Suppressor macrophage treated with lipopolysaccharide for 1 hour (primary cell): ENCODE measurements around the gene ERCC5.
A peak's percentile ranks its signal among the peaks of the same experiment; 100 is the strongest.

Experiments
- DNase-seq, 3 donors: peaks; one replicate each; pipeline ENCODE4 v3.0.0-alpha.2; 2020 to 2022

The ERCC5 gene

GRCh38 chr13:102846261-102847015 lies 606 bp downstream of the ERCC5 start:
- peak; percentile 66 to 73 (median 71) for DNase-seq

GRCh38 chr13:102847272-102848234 lies 1.7 kb downstream of the ERCC5 start:
- DNase-seq = peak; percentile 32 to 62 (median 60)

GRCh38 chr13:102848956-102849355 lies 3.1 kb downstream of the ERCC5 start:
- no peak for DNase-seq

GRCh38 chr13:102852556-102852955 lies 6.7 kb downstream of the ERCC5 start:
- DNase-seq = no peak

GRCh38 chr13:102854675-102855074 lies 8.8 kb downstream of the ERCC5 start:
- DNase-seq = no peak

DNA sequence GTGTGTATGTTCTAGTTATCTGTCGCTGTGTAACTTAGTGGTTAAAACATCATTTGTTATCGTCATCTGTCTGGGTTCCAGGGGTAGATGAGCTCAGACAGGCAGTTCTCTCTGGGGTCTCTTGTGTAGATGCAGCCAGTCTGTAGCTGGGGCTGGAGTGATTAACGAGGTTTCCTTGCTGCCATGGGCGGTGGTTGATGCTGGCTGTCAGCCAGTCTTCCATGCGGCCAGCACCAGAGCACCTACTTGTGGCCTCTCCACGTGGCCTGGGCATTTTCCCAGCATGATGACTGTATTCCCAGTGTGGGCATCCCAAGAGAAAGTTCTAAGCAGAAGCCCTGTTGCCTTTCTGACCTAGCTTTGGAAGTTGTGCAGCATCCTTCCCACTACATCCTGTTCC lies 10.7 kb downstream of the ERCC5 start:
- no peak for DNase-seq

DNA sequence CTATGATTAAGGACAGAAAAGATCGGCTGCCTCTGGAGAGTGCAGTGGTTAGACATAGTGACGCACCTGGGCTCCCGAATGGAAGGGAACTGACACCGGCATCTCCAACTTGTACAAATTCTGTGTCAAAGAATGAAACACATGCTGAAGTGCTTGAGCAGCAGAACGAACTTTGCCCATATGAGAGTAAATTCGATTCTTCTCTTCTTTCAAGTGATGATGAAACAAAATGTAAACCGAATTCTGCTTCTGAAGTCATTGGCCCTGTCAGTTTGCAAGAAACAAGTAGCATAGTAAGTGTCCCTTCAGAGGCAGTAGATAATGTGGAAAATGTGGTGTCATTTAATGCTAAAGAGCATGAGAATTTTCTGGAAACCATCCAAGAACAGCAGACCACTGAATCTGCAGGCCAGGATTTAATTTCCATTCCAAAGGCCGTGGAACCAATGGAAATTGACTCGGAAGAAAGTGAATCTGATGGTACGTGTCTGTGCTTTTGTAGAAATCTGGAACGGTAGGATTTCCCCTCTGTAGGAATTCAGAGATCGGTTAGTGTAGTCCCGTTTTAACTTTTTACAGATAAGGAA lies 16.9 kb downstream of the ERCC5 start:
- DNase-seq = no peak

GRCh38 chr13:102863590-102863989 lies 17.8 kb downstream of the ERCC5 start:
- no peak for DNase-seq

GRCh38 chr13:102868366-102868936 lies 22.6 kb downstream of the ERCC5 start:
- no peak for DNase-seq

- peak in 2 of 3 donors; percentile 7 to 10 for DNase-seq
These were observed 24.3 kb downstream of the ERCC5 start for GRCh38 chr13:102869948-102870676.

GRCh38 chr13:102870677-102871415 lies 25.0 kb downstream of the ERCC5 start:
- DNase-seq = peak; percentile 63 to 68 (median 66)

DNA sequence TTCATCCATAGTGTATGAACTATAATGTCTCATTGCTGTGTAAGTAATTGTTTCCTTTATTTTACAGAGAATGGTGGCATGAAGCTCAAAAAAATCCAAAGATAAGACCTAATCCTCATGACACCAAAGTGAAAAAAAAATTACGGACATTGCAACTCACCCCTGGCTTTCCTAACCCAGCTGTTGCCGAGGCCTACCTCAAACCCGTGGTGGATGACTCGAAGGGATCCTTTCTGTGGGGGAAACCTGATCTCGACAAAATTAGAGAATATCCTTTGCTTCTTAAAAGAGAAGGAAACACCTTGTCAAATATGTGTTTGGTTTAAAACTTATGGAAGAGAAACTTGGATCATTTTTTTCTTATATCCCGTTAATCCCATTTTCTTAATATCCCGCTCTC lies 26.3 kb downstream of the ERCC5 start:
- DNase-seq = no peak

GRCh38 chr13:102872531-102872930 lies 26.7 kb downstream of the ERCC5 start:
- no peak for DNase-seq

DNA sequence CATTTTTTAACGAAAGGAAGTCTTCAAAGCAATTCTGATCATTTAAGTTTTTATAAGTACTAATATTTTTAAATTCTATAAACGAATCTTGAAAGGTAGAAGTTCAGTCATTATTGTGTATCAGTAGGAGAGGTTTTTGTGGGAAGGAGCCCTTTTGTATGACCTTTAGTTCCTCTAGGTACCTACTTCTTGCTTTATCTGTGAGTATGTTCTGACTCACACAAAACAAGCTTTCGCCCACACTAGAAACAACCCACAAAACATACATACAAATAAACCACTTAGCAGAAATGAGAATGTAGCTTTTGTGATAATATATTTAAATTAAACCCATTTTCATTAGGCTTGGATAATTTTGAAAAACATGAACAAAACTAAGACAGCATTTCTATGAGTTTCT lies 27.8 kb downstream of the ERCC5 start:
- DNase-seq = peak; percentile 32 to 50 (median 42)

- no peak for DNase-seq
These were observed 29.4 kb downstream of the ERCC5 start for GRCh38 chr13:102875256-102875655.

- no peak for DNase-seq
These were observed 31.5 kb downstream of the ERCC5 start for GRCh38 chr13:102877303-102877702.

DNA sequence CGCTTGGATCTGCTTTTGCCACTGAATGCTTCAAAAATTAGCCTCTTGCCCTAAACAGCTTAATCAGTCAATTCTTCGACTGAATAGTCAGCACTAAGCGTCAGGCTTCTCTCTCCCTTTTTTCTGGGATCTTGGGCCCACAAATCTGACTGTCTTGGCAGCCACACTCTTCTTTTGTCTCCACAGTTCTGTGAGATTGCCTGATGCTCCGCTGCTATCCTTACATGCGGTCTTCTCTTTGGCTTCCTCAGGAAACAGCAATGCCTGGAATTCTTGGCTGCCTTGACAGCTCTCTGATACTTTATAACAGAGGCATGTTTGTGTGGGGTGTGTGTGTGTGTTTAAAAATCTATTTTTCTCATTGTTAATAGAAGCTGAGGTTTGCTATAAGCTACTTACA lies 32.6 kb downstream of the ERCC5 start:
- DNase-seq = no peak

- no peak for DNase-seq
These were observed 34.1 kb downstream of the ERCC5 start for GRCh38 chr13:102879793-102880499.

DNA sequence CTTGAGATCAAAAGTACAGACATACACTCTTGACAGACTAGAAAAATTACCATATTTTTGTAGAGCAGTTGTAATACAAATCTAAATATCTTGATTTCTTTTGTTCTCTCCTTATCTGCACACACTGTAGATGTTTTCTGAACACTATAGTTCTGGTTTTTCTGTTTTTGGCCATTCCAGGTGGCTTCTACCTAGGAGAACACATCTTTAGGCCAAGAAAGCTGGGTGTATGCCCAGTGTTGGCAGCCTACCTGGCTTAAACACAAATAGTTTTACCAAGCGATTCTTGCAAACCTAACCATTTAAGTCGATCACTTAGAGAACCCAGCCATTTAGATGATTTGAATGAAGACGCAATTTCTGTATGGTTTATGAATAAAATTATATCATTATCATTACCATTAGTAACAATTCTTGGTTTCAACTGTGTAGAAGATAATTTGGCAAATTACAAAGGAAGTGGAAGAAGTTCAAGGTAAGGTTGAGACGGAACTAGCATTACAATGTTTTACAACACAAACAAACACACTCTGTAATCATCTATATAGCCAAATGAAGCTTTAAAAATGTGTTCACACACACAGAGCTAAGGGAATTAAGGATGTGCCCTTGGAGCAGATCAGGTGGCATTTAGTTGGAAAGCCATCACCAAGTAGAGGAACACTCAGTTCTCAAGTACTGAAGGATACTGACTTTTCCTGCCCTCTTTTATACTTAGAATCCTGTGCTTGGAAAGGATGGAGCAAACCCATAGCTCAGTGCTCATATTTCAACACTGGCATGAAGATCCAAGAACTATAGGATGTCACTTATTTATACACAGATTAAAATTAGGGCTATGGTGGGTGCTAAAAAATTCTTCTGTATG lies 36.2 kb downstream of the ERCC5 start:
- no peak for DNase-seq

GRCh38 chr13:102892503-102892902 lies 46.7 kb downstream of the ERCC5 start:
- no peak for DNase-seq
